IMR-90 (cell line): ENCODE results near the gene THY1. TPM values are rescaled to one million over a fixed set of nuclear protein-coding genes. Genes with fewer than 3 reads are reported as not detected.

Experiments
- ATAC-seq: fragments of 200-7000 bp; cut with Tn5 transposase; 2 replicates; pipeline ENCODE4 v1.9.1; 2020; ENCODE audit warnings: low read depth, mild to moderate bottlenecking, moderate library complexity
- BruUV-seq: library from RNA; stranded (reverse); fragments of 400-500 nt; replicated peaks from 2 replicates; lab custom pipeline; 2021; lab: Mats Ljungman, UMichigan
- CTCF ChIA-PET: fragments of 300-600 bp; formaldehyde crosslinking; extraction: SDS; loops from one replicate; lab custom pipeline; 2021; ENCODE audit warnings: antibody characterized with exemption; lab: Yijun Ruan, JAX
- POLR2A ChIA-PET: fragments of 300-600 bp; sonication (Branson Sonifier 250); formaldehyde crosslinking; loops from one replicate; lab custom pipeline; 2022; ENCODE audit warnings: antibody characterized with exemption; ENCODE audit not compliant: unreplicated experiment; lab: Charles Lee
- DNase-seq: peaks from one replicate; pipeline ENCODE4 v3.0.0; 2013
- H2AFZ ChIP-seq: replicated peaks from 2 replicates; pipeline ENCODE3; 2013; ENCODE audit warnings: low read length, mild to moderate bottlenecking; ENCODE audit not compliant: poor library complexity
- H2AK5ac ChIP-seq: 2 replicates; pipeline ENCODE4 v1.6.1; 2013; ENCODE audit warnings: low read depth, low read length, inconsistent platforms
- H2AK9ac ChIP-seq: replicated peaks from 2 replicates; pipeline ENCODE3; 2013; ENCODE audit warnings: mild to moderate bottlenecking, low read depth, low read length, moderate library complexity; ENCODE audit not compliant: poor library complexity
- H2BK120ac ChIP-seq: 2 replicates; pipeline ENCODE4 v1.6.1; 2013; ENCODE audit warnings: low read depth, low read length, inconsistent platforms
- H2BK15ac ChIP-seq: 3 replicates; pipeline ENCODE4 v1.6.1; 2013; ENCODE audit warnings: low read depth, low read length, inconsistent platforms
- H2BK20ac ChIP-seq: 2 replicates; pipeline ENCODE4 v1.6.1; 2013; ENCODE audit warnings: low read depth, mild to moderate bottlenecking, inconsistent platforms, low read length, moderate library complexity
- H2BK5ac ChIP-seq: 2 replicates; pipeline ENCODE4 v1.6.1; 2013; ENCODE audit warnings: mild to moderate bottlenecking, low read depth, low read length, inconsistent platforms; ENCODE audit not compliant: poor library complexity, severe bottlenecking
- H3K14ac ChIP-seq: replicated peaks from 2 replicates; pipeline ENCODE4 v1.6.1; 2013; ENCODE audit warnings: low read depth, low read length, inconsistent platforms
- H3K18ac ChIP-seq: 2 replicates; pipeline ENCODE4 v1.6.1; 2013; ENCODE audit warnings: low read depth, low read length, control low read depth
- H3K23ac ChIP-seq: 2 replicates; pipeline ENCODE4 v1.6.1; 2013; ENCODE audit warnings: low read depth, low read length, inconsistent platforms
- H3K27ac ChIP-seq: 2 replicates; pipeline ENCODE4 v1.5.1; 2013; ENCODE audit warnings: mild to moderate bottlenecking, control low read depth, low read length; ENCODE audit not compliant: insufficient read depth
- H3K27me3 ChIP-seq: 2 replicates; pipeline ENCODE4 v1.6.1; 2013; ENCODE audit warnings: low read length; ENCODE audit not compliant: control insufficient read depth, insufficient read depth
- H3K36me3 ChIP-seq: 2 replicates; pipeline ENCODE4 v1.6.1; 2013; ENCODE audit warnings: low read length, mixed read lengths; ENCODE audit not compliant: control insufficient read depth, insufficient read depth
- H3K4ac ChIP-seq: 2 replicates; pipeline ENCODE4 v1.6.1; 2013; ENCODE audit warnings: low read depth, low read length, inconsistent platforms
- H3K4me1 ChIP-seq: 2 replicates; pipeline ENCODE4 v1.6.1; 2013; ENCODE audit warnings: low read length, mixed read lengths; ENCODE audit not compliant: control insufficient read depth, insufficient read depth
- H3K4me2 ChIP-seq: 2 replicates; pipeline ENCODE4 v1.6.1; 2013; ENCODE audit warnings: low read depth, mild to moderate bottlenecking, control low read depth, low read length, moderate library complexity
- H3K4me3 ChIP-seq: 2 replicates; pipeline ENCODE4 v1.5.1; 2013; ENCODE audit warnings: low read depth, mild to moderate bottlenecking, control low read depth, low read length, moderate library complexity; ENCODE audit not compliant: insufficient read depth
- H3K56ac ChIP-seq: 2 replicates; pipeline ENCODE4 v1.6.1; 2013; ENCODE audit warnings: low read length, inconsistent platforms; ENCODE audit not compliant: insufficient read depth; ENCODE audit errors: extremely low read depth
- H3K79me1 ChIP-seq, 2 experiments: 2 replicates each; pipeline ENCODE4 v1.6.1; 2013; ENCODE audit warnings: low read length in 2 of 2, inconsistent platforms in 1 of 2, low read depth in 1 of 2
- H3K9ac ChIP-seq: 2 replicates; pipeline ENCODE4 v1.6.1; 2013; ENCODE audit warnings: low read depth, low read length, control low read depth
- H3K9me1 ChIP-seq: 2 replicates; pipeline ENCODE4 v1.6.1; 2013; ENCODE audit warnings: low read length, inconsistent platforms; ENCODE audit not compliant: insufficient read depth
- H3K9me3 ChIP-seq: 2 replicates; pipeline ENCODE4 v1.6.1; 2013; ENCODE audit warnings: low read length; ENCODE audit not compliant: control insufficient read depth, insufficient read depth
- H4K20me1 ChIP-seq: 2 replicates; pipeline ENCODE4 v1.6.1; 2013; ENCODE audit warnings: low read length, inconsistent platforms; ENCODE audit not compliant: insufficient read depth
- H4K5ac ChIP-seq: 2 replicates; pipeline ENCODE4 v1.6.1; 2013; ENCODE audit warnings: mild to moderate bottlenecking, low read depth, low read length, control low read depth
- H4K8ac ChIP-seq, 2 experiments: 2 replicates each; pipeline ENCODE4 v1.6.1; 2013; ENCODE audit warnings: low read depth in 2 of 2, low read length in 2 of 2, control low read depth in 1 of 2, inconsistent platforms in 1 of 2
- H4K91ac ChIP-seq: 2 replicates; pipeline ENCODE4 v1.6.1; 2013; ENCODE audit warnings: low read depth, low read length, inconsistent platforms; ENCODE audit not compliant: insufficient read depth
- BHLHE40 ChIP-seq: fragments of 150-350 bp; IDR thresholded peaks from 2 replicates; pipeline ENCODE4 v1.6.1; 2016; ENCODE audit warnings: mild to moderate bottlenecking, low read depth, low read length
- CEBPB ChIP-seq: IDR thresholded peaks from 2 replicates; pipeline ENCODE4 v1.6.1; 2012; ENCODE audit warnings: low read depth, low read length, improper control_type of control experiment
- CHD1 ChIP-seq: IDR thresholded peaks from 2 replicates; pipeline ENCODE4 v1.6.1; 2012; ENCODE audit warnings: low read depth, low read length, improper control_type of control experiment
- CTCF ChIP-seq: conservative IDR thresholded peaks from 2 replicates; pipeline ENCODE4 v1.5.1; 2012; ENCODE audit warnings: mild to moderate bottlenecking, low read depth, low read length, improper control_type of control experiment
- ELK1 ChIP-seq: fragments of 150-350 bp; IDR thresholded peaks from 2 replicates; pipeline ENCODE4 v1.6.1; 2016; ENCODE audit warnings: low read depth, mild to moderate bottlenecking, low read length, moderate library complexity, borderline replicate concordance
- FOS ChIP-seq: fragments of 150-350 bp; IDR thresholded peaks from 2 replicates; pipeline ENCODE4 v1.6.1; 2016; ENCODE audit warnings: low read depth, low read length
- MAFK ChIP-seq: IDR thresholded peaks from 2 replicates; pipeline ENCODE4 v1.6.1; 2012; ENCODE audit warnings: low read depth, low read length, improper control_type of control experiment
- MAZ ChIP-seq: IDR thresholded peaks from 2 replicates; pipeline ENCODE4 v1.6.1; 2012; ENCODE audit warnings: low read depth, mild to moderate bottlenecking, low read length, improper control_type of control experiment, moderate library complexity, borderline replicate concordance
- MXI1 ChIP-seq: IDR thresholded peaks from 2 replicates; pipeline ENCODE4 v1.6.1; 2012; ENCODE audit warnings: low read depth, mild to moderate bottlenecking, low read length, moderate library complexity, borderline replicate concordance
- POLR2A ChIP-seq: IDR thresholded peaks from 2 replicates; pipeline ENCODE4 v1.6.1; 2012; ENCODE audit warnings: mild to moderate bottlenecking, low read depth, low read length
- RAD21 ChIP-seq: IDR thresholded peaks from 2 replicates; pipeline ENCODE4 v1.6.1; 2012; ENCODE audit warnings: low read length, improper control_type of control experiment
- RFX5 ChIP-seq: IDR thresholded peaks from 2 replicates; pipeline ENCODE4 v1.8.0; 2012; ENCODE audit warnings: low read depth, mild to moderate bottlenecking, low read length, moderate library complexity
- SMC3 ChIP-seq: fragments of 150-350 bp; IDR thresholded peaks from 2 replicates; pipeline ENCODE4 v1.6.1; 2016; ENCODE audit warnings: low read depth, mild to moderate bottlenecking, antibody characterized with exemption, low read length, moderate library complexity
- WGBS, 2 experiments: methylation state at CpG; one replicate each; pipeline versions ENCODE4 v1.1.5 to v1.1.7; 2013; ENCODE audit warnings: missing lambda C conversion rate in 2 of 2; ENCODE audit not compliant: insufficient read length in 1 of 2; ENCODE audit errors: extremely low coverage in 2 of 2; 5-methylcytosine and 5-hydroxymethylcytosine counted together
- dilution Hi-C: fragments of 300-500 bp; cut with HindIII; formaldehyde crosslinking; loops from one replicate; pipeline ENCODE4 v1.14.3; 2018; ENCODE audit warnings: low sequenced_read_pairs; ENCODE audit not compliant: unreplicated experiment
- in situ Hi-C: fragments of 300-500 bp; cut with MboI; formaldehyde crosslinking; loops from 3 replicates; pipeline ENCODE4 v1.14.3; 2019; ENCODE audit warnings: low sequenced_read_pairs, inconsistent platforms, mixed read lengths
- intact Hi-C: fragments of 100-400 bp; cut with micrococcal nuclease; formaldehyde crosslinking; loops from 2 replicates; pipeline ENCODE4 v1.10.0; 2022
- polyA plus RNA-seq, 3 experiments: library from polyadenylated mRNA; depleted of rRNA; stranded (reverse); fragments of >200 nt; gene quantifications; 2 replicates each; pipeline ENCODE4 v1.2.3, GENCODE V29; 2012; ENCODE audit warnings: low replicate concordance in 1 of 3
- total RNA-seq: library from RNA; depleted of rRNA; stranded (reverse); fragments of >200 nt; gene quantifications from 2 replicates; pipeline ENCODE4 v1.2.3, GENCODE V29; 2012

The THY1 gene
- total and polyA plus RNA-seq, 2 of the 4 experiments (the other 2 are of a cell fraction), result 703 to 2,603 TPM

DNA sequence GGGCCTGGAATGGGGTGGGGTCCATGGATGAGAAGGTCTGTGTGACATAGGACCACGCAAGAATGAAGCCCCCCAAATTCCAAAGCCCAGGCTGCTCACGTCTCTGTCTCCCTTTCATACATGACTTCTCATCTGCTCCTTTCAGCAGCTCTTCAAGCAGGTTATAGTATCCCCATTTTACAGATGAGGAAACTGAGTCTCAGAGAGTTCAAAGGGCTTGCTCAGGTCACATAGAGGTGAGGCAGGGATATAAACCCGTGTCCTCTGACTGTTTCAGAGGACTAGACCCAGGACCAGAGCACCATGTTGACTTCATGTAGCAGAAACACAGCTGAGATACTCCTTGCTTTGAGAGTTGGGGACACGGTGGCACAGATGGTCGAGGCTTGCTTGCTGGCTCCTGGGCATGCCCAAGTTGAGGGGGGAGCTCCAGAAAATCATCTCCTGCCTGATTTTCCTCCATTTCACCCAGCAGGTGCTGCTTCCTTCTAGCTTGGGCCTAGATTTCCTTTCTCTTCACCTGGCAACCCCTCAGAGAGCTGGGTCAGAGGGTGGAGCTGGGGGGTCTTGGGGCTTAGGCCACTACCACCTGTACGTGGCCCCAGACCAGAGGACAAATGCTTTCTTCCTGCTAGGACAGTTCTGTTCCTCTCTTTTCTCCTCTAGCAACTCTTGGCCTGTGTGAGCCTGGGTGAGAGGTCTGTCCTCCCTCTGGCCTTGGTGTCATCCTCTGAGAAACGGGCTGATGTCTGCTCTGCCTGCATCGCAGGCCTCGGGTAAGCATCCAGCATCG, 24.1 kb upstream of the THY1 start:
- H3K9me1 ChIP-seq, result peaks cover 9% of the 10 kb centered on the region
- no peak for TF ChIP-seq CHD1
- no peak for TF ChIP-seq MXI1
- no peak for TF ChIP-seq RAD21
- TF ChIP-seq FOS, result no peak
- no peak for TF ChIP-seq CTCF
- TF ChIP-seq POLR2A, result no peak
- no peak for TF ChIP-seq RFX5
- no peak for TF ChIP-seq CEBPB
- no peak for TF ChIP-seq ELK1
- no peak for TF ChIP-seq SMC3
- no peak for TF ChIP-seq BHLHE40
- TF ChIP-seq MAZ, result no peak
- TF ChIP-seq MAFK, result no peak
- ATAC-seq (no peak), DNase-seq (no peak)
- 0 out of 2 replicates have a peak overlapping the region, but pooled peaks have one; percentile 46 for H3K14ac ChIP-seq
- in situ Hi-C loops (no loop called here), intact Hi-C loops (no loop called here), dilution Hi-C loops (no loop called here)
- no peaks in the 10 kb centered on the region for H3K36me3 ChIP-seq
- no peak overlapping the region for H3K56ac ChIP-seq
- H4K5ac ChIP-seq, result peak overlapping the region; percentile 87
- POLR2A ChIA-PET, result no interaction called here
- WGBS, 2 experiments, result 70% methylated on average over 2 of the region's 10 CpGs; no CpG with 5 or more reads in 1 of the 2 experiments
- H3K27me3 ChIP-seq, result no peaks in the 10 kb centered on the region
- H2AK5ac ChIP-seq, result peak overlapping the region; percentile 29; the same call in 1 of the 2 replicates
- H2BK5ac ChIP-seq, result no peak overlapping the region
- H2AFZ ChIP-seq, result no peak overlapping the region
- H2BK15ac ChIP-seq, result peak overlapping the region; percentile 47; the same call in 2 of the 3 replicates
- peak overlapping the region; percentile 20 for H2AK9ac ChIP-seq
- peak overlapping the region; percentile 80 for H2BK20ac ChIP-seq
- no peaks in the 10 kb centered on the region for H3K79me1 ChIP-seq
- peak overlapping the region; percentile 93 for H2BK120ac ChIP-seq
- H3K18ac ChIP-seq, result peak overlapping the region; percentile 66
- H4K8ac ChIP-seq, result peak overlapping the region in 1 of 2 experiments; percentile 90; a peak in 2 of 4 replicates
- no peak overlapping the region for H3K23ac ChIP-seq
- H3K4me3 ChIP-seq, result no peak overlapping the region
- peak overlapping the region; percentile 78; the same call in 1 of the 2 replicates for H3K27ac ChIP-seq
- no peaks in the 10 kb centered on the region for H4K20me1 ChIP-seq
- CTCF ChIA-PET, result interaction anchor here (2.1 kb wide), 1 partner anchor 14 kb away, joined by 4 read pairs; no protein-coding TSS in a partner anchor
- peak overlapping the region; percentile 67 for H4K91ac ChIP-seq
- H3K9me3 ChIP-seq, result no peaks in the 10 kb centered on the region
- no peak overlapping the region for H3K4me2 ChIP-seq
- no TSS peak for BruUV-seq
- H3K4me1 ChIP-seq, result peaks cover 17% of the 10 kb centered on the region
- H3K9ac ChIP-seq, result no peak overlapping the region
- peak overlapping the region; percentile 89 for H3K4ac ChIP-seq
